ENCODE data around the gene RNASEH1.

RNASEH1 gene

GRCh38 chr2:3589086-3589485 is 31.0 kb upstream of the RNASEH1 start:
- H3K27me3 ChIP-seq (ENCODE audit: insufficient read depth, poor library complexity, severe bottlenecking): no peaks in the 10 kb centered on the region
- DNase-seq (ENCODE audit: low read depth in 1 of 2, low spot score in 1 of 2): no peak
- TF ChIP-seq POLR2AphosphoS5 (IDR thresholded peaks at IDR 0.05; ENCODE audit: low read depth) (no peak), GABPA (IDR thresholded peaks at IDR 0.05; ENCODE audit: low read depth) (no peak), CTCF (IDR thresholded peaks at IDR 0.05; ENCODE audit: insufficient read depth, low read length) (no peak), REST (IDR thresholded peaks at IDR 0.05; ENCODE audit: insufficient replicate concordance, low read depth) (no peak), SPI1 (IDR thresholded peaks at IDR 0.05; ENCODE audit: borderline replicate concordance, low read depth) (no peak)
- H3K27ac ChIP-seq (replicated peaks): no peak overlapping the region
- H3K4me3 ChIP-seq (replicated peaks; ENCODE audit: insufficient read depth, low read length): no peak overlapping the region

- TF ChIP-seq POLR2AphosphoS5 (IDR thresholded peaks at IDR 0.05; ENCODE audit: low read depth) (no peak), SPI1 (IDR thresholded peaks at IDR 0.05; ENCODE audit: borderline replicate concordance, low read depth) (no peak), CTCF (IDR thresholded peaks at IDR 0.05; ENCODE audit: insufficient read depth, low read length) (no peak), GABPA (IDR thresholded peaks at IDR 0.05; ENCODE audit: low read depth) (no peak), REST (IDR thresholded peaks at IDR 0.05; ENCODE audit: insufficient replicate concordance, low read depth) (no peak)
- DNase-seq (ENCODE audit: low read depth in 1 of 2, low spot score in 1 of 2): no peak
- Histone ChIP-seq H3K4me3 (replicated peaks; ENCODE audit: insufficient read depth, low read length) (no peak overlapping the region), H3K27ac (replicated peaks) (no peak overlapping the region), H3K27me3 (ENCODE audit: insufficient read depth, poor library complexity, severe bottlenecking) (no peaks in the 10 kb centered on the region)
Observed at GRCh38 chr2:3588084-3588483, 30.0 kb upstream of the RNASEH1 start.

- H3K4me3 ChIP-seq (replicated peaks; ENCODE audit: insufficient read depth, low read length): no peak overlapping the region
- no peak for DNase-seq (ENCODE audit: low read depth in 1 of 2, low spot score in 1 of 2)
- no peak overlapping the region for H3K27ac ChIP-seq (replicated peaks)
- TF ChIP-seq POLR2AphosphoS5 (IDR thresholded peaks at IDR 0.05; ENCODE audit: low read depth) (no peak), SPI1 (IDR thresholded peaks at IDR 0.05; ENCODE audit: borderline replicate concordance, low read depth) (no peak), CTCF (IDR thresholded peaks at IDR 0.05; ENCODE audit: insufficient read depth, low read length) (no peak), GABPA (IDR thresholded peaks at IDR 0.05; ENCODE audit: low read depth) (no peak), REST (IDR thresholded peaks at IDR 0.05; ENCODE audit: insufficient replicate concordance, low read depth) (no peak)
- no peaks in the 10 kb centered on the region for H3K27me3 ChIP-seq (ENCODE audit: insufficient read depth, poor library complexity, severe bottlenecking)
Observed at GRCh38 chr2:3587432-3587831, 29.3 kb upstream of the RNASEH1 start.

Data from HL-60 (cell line).